ENCODE measurements around the gene ASB10.

ASB10 gene, protein sequence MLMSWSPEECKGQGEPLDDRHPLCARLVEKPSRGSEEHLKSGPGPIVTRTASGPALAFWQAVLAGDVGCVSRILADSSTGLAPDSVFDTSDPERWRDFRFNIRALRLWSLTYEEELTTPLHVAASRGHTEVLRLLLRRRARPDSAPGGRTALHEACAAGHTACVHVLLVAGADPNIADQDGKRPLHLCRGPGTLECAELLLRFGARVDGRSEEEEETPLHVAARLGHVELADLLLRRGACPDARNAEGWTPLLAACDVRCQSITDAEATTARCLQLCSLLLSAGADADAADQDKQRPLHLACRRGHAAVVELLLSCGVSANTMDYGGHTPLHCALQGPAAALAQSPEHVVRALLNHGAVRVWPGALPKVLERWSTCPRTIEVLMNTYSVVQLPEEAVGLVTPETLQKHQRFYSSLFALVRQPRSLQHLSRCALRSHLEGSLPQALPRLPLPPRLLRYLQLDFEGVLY

DNA sequence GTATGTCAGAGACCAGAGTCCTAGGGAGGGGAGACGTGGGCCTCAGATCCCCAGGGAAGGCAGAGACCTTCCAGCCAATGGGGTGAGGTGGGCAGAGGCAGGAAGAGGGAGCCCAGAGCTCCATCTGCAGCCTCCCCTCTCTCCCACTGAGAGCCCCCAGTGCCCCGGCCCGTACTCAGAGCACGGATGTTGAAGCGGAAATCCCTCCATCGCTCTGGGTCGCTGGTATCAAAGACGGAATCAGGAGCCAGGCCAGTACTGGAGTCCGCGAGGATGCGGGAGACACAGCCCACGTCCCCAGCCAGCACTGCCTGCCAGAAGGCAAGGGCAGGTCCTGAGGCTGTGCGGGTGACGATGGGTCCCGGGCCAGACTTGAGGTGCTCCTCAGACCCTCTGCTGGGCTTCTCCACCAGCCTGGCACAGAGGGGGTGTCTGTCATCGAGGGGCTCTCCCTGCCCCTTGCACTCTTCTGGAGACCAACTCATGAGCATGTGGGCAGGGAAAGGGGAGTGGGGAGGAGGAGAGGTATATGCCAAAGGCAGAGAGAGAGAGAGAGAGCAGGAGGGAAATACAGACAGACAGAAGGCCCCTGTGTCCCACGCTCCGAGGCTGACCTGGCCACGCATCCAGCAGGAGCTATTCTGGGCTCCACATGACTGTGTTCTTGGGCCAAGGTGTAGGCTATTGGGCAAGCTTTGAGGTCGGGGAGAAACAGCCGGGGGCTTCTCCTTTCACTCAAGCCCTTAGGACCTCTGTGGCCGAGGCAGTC is at the start of gene ASB10:
ASB10 (minus strand) TSS at position 611 of the 769 bp plus-strand sequence; CDS start at position 491, 120 bp downstream.
- DNase-seq (ENCODE audit: low read depth), result no peak

DNA sequence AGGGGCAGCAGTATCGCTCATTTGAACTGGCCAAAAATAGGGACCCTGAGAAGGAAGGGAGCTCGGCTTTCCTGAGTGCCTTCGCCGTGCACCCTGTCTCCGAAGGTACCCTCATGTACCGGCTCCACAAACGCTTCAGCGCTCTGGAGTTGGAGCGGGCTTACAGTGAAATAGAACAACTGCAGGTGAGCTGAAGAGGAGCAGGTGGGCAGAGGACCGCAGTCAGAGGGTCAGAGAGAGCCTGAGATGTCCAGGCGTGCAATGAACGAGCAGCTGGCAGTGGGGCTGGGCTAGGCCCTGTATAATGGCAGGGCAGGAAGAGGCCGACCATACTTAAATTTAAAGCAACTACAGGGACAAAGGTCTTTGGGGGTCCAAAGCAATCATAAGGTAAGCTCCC is 49.4 kb upstream of the ASB10 start:
- no peak for DNase-seq (ENCODE audit: low read depth)

DNA sequence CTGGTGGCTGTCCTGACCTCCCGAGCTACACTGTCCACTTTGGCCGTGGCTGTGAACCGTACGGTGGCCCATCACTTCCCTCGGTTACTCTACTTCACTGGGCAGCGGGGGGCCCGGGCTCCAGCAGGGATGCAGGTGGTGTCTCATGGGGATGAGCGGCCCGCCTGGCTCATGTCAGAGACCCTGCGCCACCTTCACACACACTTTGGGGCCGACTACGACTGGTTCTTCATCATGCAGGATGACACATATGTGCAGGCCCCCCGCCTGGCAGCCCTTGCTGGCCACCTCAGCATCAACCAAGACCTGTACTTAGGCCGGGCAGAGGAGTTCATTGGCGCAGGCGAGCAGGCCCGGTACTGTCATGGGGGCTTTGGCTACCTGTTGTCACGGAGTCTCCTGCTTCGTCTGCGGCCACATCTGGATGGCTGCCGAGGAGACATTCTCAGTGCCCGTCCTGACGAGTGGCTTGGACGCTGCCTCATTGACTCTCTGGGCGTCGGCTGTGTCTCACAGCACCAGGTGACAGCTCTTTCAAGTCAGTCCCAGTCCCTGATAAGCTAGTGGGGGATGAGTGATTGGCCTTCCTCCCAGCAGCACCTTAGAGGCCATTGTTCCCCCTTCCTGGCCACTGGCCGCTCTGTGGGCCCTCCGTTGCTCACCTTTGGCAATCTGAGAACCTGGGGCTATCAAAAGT is 48.2 kb upstream of the ASB10 start:
- no peak for DNase-seq (ENCODE audit: low read depth)

DNA sequence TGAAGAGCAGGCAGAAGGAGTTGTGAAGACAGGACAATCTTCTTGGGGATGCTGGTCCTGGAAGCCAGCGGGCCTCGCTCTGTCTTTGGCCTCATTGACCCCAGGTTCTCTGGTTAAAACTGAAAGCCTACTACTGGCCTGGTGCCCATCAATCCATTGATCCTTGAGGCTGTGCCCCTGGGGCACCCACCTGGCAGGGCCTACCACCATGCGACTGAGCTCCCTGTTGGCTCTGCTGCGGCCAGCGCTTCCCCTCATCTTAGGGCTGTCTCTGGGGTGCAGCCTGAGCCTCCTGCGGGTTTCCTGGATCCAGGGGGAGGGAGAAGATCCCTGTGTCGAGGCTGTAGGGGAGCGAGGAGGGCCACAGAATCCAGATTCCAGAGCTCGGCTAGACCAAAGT is 46.8 kb upstream of the ASB10 start:
- DNase-seq (ENCODE audit: low read depth), result no peak

DNA sequence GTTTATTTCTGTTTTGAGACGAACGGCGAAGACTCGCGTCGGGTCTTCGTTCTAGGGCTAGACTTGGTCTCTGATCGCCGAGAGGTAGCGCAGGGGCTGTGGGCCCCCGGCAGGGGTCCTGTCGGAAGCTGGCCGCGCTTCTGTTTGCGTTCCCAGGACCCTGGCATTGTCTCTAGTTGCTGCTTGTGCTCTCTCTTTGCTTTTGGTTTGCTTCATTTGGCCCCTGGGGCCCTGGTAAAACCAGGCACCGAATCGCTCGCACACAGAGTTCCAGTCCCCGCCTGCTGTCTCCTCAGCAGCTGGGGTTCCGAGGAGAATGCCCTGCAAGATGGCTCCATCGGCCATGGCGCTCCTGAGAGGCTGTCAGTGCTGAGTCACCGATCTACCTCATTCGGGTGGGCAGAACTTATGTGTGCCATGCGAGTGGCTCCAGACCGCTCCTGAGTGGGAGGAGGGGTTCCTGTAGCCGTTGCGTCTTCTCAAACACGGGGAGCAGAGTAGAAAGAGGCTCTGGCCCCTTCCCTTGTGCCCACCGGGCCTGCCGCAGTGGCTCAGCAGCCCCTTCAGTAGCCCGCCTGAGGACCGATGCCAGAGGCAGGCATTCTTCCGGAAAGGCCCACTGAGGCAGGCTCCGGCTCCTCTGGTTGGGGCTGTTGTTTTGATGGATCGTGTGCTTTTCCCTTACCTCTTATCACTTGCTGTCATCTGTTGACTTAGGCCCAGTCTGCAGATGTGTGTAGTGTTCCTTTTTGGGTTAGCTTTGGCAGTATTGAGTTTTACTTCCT is 46.1 kb upstream of the ASB10 start:
- peak; percentile 54 for DNase-seq (ENCODE audit: low read depth)

DNA sequence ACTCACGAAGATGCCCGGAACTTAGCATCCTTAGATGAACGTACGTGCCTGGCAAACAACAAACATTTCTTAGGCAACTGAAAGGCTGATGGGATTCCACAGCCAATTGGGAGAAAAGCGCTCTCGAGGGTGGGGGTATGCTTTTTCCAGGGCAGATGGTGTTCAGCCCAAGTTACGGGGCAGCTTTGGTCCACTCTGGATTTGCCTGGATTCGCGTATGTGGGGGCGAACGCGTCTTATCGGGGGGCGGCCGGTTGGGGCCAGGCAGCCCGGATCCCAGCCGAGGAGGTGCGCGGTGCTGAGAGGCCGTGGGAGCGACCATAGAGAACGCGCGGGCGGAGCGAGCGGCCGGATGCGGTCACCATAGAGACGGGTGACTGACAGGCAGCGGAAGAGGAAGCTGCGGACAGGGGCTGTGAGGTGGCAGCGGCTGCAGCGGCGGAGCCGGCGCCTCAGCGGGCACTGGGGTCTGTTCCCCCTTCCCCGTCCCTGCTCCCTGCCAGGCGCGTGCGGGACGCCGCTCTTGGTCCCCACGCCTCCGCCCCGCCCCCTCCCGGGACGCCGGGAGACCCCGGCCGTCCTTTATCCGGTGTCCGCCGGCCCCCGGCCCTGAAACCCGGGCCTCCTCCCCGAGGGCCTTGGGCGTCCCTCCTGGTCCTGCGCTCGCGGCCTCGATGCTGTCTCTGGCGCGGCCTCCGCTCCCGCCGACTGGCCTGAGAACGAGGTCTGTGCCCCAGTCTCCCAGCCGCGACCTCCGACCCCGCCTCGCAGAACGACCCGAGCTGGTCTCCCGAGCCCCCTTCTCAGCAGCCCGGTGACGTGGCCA is 45.3 kb upstream of the ASB10 start, which contains the start of gene CHPF2:
CHPF2 (plus strand) TSS at position 393 of the 826 bp plus-strand sequence. CDS start 1,529 bp downstream, outside the sequence.
- peak; percentile 79 for DNase-seq (ENCODE audit: low read depth)

DNA sequence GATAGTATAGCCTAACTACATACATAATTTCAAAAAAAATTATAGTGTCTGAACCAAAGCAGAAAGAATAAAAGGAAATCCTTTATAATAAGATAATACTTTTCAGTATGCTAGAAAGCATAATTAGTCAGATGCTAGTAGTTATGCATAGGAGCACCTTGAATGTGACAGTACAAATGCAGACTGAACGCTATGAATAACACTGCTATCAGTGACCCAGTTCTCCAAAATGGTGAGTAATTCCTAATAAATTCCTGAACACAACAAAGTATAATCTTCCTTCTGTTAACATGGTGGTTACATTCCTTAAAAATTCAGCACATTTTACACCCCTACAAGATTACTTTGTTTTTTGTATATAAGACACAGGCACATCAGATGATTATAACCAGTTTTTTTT is 44.0 kb upstream of the ASB10 start:
- no peak for DNase-seq (ENCODE audit: low read depth)

DNA sequence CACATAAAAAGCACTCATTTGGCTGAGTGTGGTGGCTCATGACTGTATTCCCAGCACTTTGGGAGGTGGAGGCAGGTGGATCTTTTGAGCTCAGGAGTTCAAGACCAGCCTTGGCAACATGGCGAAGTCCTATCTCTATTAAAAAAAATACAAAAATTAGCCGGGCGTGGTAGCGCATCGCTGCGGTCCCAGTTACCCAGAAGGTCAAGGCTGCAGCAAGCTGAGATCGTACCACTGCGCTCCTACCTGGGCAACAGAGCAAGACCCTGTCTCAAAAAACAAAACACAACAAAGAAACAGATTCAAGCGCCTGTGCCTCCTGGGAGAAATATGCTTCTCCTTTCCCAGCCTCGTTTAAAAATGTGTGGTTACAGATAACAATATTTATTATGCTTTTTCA is 42.2 kb upstream of the ASB10 start:
- DNase-seq (ENCODE audit: low read depth), result no peak

DNA sequence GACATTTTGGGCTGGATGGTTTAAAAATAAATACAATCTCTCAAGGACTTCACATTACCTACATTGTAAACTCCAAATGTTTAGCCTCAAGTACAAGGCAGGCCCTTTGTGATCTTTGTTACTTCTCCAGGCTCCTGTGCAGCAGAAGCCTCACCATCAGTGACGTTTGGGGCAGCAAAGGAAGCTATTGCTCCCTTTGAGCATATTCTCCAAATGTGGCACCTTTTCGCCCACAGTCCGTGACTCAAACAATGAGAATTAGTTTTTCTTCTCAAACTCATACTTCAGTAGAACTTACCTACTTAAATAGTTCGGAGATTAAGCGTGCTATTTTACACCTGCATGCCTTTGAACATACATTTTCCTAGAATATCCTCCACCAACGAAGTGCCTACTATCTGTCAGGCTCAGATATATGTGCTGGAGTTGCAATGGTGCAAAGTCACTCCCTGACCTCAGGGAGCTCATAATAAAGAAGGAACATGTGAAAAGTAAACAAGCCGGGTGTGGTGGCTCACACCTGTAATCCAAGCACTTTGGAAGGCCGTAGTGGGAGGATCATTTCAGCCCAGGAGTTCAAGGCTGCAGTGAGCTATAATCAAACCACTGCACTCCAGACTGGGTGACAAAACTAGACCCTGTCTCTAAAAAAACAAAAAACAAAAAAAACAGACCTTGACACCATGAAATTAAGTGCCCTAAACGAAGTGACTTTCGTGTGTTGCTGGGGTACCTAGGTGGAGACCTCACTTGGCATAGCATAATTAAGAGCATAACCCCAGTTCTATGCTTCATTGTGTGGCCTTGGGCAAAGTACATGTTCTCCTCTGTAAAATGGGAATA is 41.2 kb upstream of the ASB10 start:
- no peak for DNase-seq (ENCODE audit: low read depth)

DNA sequence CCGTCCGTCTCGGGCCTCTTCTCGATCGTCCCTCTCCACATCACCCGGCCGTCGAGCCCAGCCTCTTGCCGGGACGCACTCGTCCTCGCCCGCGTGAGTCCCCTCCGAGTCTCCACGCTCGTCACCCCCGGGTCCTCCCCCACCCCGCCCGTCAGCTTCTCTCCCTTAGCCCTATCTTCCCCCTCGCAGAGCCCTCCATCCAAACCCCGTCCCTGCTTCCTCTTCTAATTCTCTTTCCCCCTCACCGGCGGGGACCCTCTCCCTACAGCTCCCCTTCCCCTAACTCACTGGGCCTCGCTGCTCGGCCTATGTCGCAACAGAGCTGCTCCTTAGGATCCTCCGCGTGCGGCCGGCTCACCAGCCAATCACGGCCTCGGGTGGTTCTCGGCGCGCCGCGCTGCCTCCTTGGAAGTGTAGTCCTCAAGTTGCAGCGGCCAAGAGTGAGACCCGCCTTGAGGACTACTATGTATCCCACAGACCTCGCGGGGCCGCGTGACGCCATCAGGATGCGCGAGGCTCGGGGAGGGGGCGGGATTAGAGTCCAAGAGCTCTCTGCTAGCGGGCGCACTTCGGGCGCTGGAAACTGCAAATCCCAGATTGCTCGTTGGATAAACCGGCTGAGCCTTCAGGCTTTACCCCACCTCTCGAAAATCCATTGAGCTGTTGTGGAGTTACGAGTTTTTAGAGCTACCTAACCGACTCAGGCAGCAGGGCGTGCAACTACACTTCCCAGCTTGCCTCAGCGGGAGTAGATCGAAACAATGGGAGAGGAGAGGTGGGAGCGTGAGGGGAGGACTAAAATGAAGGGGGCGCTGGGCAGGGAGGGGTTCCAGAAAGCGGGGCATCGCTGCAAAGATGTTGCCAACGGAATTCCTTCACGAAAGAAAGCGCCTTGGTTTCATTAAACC is 40.1 kb upstream of the ASB10 start, which contains the start of gene ABCF2:
ABCF2 (minus strand) TSS at position 331 of the 908 bp plus-strand sequence. CDS start 747 bp downstream, outside the sequence.
- DNase-seq (ENCODE audit: low read depth), result peak; percentile 97

DNA sequence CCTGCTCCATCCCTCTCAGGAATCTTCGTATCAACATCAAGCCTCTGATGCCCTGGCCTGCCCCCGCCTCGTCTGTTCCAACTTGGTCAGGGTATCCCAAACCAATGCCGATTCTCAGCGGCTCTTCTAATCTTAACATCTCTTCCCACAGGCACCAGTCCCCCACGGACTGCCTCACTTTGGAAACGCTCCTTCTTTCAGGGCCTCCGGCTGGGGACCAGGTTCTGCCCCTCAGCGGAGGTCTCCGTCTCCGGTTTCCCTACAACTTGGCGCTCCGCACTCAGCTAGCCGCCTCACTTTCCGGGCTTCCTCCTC is 39.5 kb upstream of the ASB10 start:
- DNase-seq (ENCODE audit: low read depth), result no peak

DNA sequence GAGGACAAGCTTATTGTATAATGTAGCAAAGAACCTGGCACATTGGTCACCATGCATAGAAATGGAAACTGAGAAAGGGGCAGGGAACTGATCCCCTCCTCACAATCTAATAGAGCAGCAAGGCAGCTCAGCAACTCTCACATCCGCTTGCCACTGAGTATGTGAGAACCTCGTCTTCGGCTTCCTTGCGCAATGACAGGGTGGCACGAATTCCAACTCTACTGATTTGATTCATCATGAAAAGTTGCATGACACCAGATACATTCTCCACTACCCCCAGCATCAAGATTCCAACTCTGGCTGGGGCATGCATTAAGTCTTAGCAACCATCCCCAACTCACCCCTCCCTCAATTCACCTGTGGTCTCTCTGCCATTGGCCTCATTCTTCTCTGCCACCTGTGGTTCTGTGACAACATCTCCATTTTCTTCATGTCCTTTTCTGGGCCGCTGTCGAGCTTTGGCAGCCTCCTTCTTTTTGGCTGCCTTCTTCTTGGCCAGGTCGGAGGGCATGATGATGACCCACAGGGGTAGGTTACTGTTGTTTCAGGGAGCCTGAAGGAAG is 39.0 kb upstream of the ASB10 start:
- DNase-seq (ENCODE audit: low read depth), result no peak

DNA sequence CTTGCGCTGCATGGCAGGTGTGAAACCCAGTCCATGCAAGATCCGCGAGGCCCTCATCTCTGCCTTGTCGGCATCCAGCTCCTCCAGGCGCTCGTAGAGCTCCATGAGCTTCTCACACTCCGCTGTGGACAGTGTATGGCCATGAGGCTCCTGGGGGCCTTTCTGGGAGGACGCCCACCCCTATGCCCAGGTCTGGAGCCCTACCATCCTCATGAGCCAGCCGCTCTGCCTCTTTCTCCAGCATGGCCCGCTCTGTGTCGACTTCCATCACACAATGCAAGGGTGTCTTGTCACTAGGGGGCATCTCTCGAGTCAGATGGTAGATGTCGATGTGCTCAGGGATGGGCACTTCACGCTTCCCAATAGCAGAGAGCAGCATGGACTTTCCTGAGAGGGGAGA is 36.7 kb upstream of the ASB10 start:
- DNase-seq (ENCODE audit: low read depth), result no peak

DNA sequence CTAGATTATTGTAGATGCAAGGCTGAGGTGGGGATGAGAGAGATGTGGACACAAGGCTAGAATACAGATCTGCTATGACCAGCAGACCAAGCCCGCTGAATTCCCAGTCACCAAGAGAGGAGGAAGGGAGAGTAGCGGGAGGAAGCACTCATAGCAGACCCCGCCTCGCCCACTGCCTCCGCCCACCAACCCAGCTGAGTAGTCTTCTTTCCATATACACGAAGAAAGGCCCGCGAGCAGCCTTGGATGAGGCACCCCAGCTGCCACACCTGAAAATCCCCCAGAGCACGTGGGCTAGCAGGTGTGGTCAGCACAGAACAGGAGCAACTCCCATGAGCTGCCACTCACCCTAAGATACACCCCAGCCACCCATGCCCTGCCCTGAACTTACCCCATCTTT is 31.1 kb upstream of the ASB10 start:
- DNase-seq (ENCODE audit: low read depth), result no peak

DNA sequence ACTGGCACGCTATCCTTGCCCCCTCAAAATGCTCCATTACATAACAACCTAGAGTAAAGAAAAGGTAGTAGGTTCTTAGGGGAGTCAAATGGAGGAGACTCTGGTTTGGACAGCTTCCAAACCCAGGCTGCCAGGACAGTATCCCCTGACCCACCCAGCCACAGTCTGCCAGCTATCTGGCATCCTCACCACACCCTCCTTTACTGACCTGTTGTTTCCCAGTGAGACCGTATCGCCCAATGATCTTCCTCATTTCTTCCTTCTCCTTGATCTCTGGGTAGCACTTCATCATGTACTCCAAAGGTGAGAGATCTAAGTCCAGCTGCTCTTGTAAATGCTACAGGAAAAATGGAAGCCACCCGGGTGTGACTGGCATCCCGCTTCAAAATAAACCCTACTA is 28.3 kb upstream of the ASB10 start:
- DNase-seq (ENCODE audit: low read depth), result no peak

DNA sequence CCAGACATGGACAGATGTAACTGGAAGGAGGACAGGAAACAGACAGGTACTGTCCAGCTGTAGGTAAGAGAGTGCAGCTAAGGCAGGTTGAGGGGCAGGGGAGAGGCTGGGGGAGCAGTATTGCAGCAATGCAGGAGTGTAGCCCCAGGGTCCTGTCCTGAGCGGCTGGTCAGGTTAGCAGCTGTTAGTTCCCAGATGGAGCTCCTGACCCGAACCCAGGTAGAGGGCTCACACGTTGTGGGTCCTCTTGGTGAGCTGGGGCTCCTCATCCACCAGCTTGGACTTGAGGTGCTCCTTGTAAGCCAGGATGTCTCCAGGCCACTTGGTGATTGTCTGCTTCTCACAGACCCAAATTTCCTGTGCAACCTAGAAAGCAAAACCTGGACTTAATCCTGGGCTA is 26.8 kb upstream of the ASB10 start:
- no peak for DNase-seq (ENCODE audit: low read depth)

DNA sequence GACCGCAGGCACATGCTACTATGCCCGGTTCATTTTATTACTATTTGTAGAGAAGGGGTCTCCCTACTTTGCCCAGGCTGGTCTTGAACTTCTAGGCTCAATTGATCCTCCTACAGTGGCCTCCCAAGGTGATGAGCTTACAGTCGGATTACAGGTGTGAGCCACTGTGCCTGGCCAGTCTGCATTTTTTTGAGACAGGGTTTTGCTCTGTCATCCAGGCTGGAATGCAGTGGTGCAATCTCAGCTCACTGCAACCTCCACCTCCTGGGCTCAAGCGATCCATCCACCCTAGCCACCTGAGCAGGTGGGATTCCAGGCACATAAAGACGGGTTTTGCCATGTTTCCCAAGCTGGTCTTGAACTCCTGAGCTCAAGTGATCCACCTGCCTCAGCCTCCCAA is 25.6 kb upstream of the ASB10 start:
- DNase-seq (ENCODE audit: low read depth), result no peak

DNA sequence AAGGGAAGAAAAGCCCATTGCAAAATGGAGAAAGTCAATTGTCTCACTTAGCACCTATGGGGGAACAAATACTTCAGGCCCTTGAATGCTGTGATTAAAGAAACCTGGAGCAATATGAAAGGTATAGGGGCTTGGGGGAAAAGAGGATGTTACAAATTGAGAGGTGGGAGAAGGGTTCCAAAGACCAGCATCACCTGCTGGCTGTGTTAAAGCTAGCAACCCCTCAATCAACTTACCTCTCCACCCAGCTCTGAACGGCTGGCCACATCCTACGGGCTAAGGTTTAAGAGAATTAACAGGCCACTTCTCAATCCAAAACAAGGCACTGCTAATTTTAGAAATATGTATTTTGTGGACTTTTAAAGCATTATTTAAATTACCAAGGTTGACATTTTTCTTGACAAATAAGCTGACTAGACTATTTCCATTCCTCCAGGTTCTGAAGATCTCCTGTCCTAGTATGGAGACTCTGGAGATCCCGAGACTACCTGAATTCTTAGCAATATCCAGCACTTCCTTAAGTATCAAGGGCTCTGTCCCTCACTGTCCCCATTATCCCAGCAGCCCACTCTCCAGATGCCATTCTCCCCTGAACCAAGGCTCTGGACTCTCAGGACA is 24.2 kb upstream of the ASB10 start:
- DNase-seq (ENCODE audit: low read depth), result no peak
